Keratinocyte (primary cell): ENCODE data around the gene ENTHD1.

Experiments used
- EZH2 ChIP-seq: IDR thresholded peaks from one replicate; pipeline ENCODE4 v1.6.1; 2012; ENCODE audit warnings: inconsistent platforms, mild to moderate bottlenecking, low read length, moderate library complexity
- TF ChIP-seq, protein P1 (sequence below), 3 experiments: IDR thresholded peaks in 1 of 3; conservative IDR thresholded peaks in 1 of 3; optimal IDR thresholded peaks in 1 of 3; 2 replicates in 2 of 3; 3 replicates in 1 of 3; pipeline versions ENCODE3 to v1.5.1; 2011; ENCODE audit warnings: low read length in 3 of 3, mild to moderate bottlenecking in 3 of 3, moderate library complexity in 2 of 3, control low read depth in 1 of 3, inconsistent platforms in 1 of 3; ENCODE audit not compliant: insufficient read depth in 2 of 3; ENCODE audit errors: extremely low read depth in 1 of 3

DNA sequence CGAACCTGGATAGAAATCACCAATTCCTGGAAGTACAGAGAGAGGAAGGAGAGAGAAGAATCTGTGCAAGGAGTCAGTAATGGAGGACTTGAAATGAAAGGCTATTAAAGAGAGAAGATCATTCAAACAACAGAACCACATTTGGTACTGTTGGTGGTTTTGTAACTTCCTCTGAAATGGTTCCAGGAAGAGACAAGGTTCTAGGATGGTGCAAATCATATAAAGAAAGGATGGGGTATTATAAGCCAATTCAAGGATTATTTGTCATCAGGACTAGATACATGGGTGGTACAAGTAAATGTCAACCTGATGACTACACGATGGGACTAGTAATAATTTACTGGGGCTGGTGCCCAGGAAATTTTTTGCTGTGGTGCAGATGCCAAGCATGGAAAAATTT lies 37.7 kb upstream of the ENTHD1 start:
- TF ChIP-seq, protein P1, sequence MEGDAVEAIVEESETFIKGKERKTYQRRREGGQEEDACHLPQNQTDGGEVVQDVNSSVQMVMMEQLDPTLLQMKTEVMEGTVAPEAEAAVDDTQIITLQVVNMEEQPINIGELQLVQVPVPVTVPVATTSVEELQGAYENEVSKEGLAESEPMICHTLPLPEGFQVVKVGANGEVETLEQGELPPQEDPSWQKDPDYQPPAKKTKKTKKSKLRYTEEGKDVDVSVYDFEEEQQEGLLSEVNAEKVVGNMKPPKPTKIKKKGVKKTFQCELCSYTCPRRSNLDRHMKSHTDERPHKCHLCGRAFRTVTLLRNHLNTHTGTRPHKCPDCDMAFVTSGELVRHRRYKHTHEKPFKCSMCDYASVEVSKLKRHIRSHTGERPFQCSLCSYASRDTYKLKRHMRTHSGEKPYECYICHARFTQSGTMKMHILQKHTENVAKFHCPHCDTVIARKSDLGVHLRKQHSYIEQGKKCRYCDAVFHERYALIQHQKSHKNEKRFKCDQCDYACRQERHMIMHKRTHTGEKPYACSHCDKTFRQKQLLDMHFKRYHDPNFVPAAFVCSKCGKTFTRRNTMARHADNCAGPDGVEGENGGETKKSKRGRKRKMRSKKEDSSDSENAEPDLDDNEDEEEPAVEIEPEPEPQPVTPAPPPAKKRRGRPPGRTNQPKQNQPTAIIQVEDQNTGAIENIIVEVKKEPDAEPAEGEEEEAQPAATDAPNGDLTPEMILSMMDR (optimal IDR thresholded peaks at IDR 0.05 in 1 of 3, IDR thresholded peaks at IDR 0.05 in 1 of 3, conservative IDR thresholded peaks at IDR 0.05 in 1 of 3; ENCODE audit: extremely low read depth in 1 of 3, insufficient read depth in 2 of 3, low read length in 3 of 3), result no peak
- no peak for TF ChIP-seq EZH2
